SK-N-SH treated with all-trans-retinoic acid at 6 μM for 48 hours (cell line): ENCODE results near the gene SSBP2.

Source experiments
- ATAC-seq: fragments of 200-7000 bp; cut with Tn5 transposase; 3 replicates; pipeline ENCODE4 v1.9.1; 2020; ENCODE audit warnings: mild to moderate bottlenecking, moderate library complexity
- ARNTL ChIP-seq: fragments of 450-650 bp; formaldehyde crosslinking; IDR thresholded peaks from 2 replicates; pipeline ENCODE4 v1.5.0; 2020; ENCODE audit warnings: low read depth, mild to moderate bottlenecking, moderate library complexity, borderline replicate concordance
- BACH2 ChIP-seq: fragments of 250-450 bp; sonication (Bioruptor Pico); IDR thresholded peaks from 2 replicates; pipeline ENCODE4 v1.9.0; 2021; ENCODE audit warnings: mild to moderate bottlenecking, borderline replicate concordance
- CSDC2 ChIP-seq: fragments of 250-450 bp; sonication (Bioruptor Pico); IDR thresholded peaks from 2 replicates; pipeline ENCODE4 v1.5.0; 2020; ENCODE audit warnings: mild to moderate bottlenecking, moderate library complexity
- ESRRG ChIP-seq: fragments of 250-450 bp; sonication (Bioruptor Pico); IDR thresholded peaks from 2 replicates; pipeline ENCODE4 v1.6.1; 2021; ENCODE audit warnings: mild to moderate bottlenecking
- GLIS3 ChIP-seq: fragments of 250-450 bp; sonication (Bioruptor Pico); IDR thresholded peaks from 2 replicates; pipeline ENCODE4 v1.5.0; 2020; ENCODE audit warnings: mild to moderate bottlenecking, moderate library complexity
- ISL1 ChIP-seq: fragments of 250-450 bp; sonication (Bioruptor Pico); IDR thresholded peaks from 2 replicates; pipeline ENCODE4 v2.1.2; 2022; ENCODE audit warnings: mild to moderate bottlenecking, moderate library complexity
- OSR1 ChIP-seq: fragments of 250-450 bp; sonication (Bioruptor Pico); IDR thresholded peaks from 2 replicates; pipeline ENCODE4 v1.8.0; 2022; ENCODE audit warnings: moderate library complexity, mild to moderate bottlenecking, inconsistent platforms
- PATZ1 ChIP-seq: fragments of 250-450 bp; sonication (Bioruptor Pico); IDR thresholded peaks from 2 replicates; pipeline ENCODE4 v1.8.0; 2020; ENCODE audit warnings: mild to moderate bottlenecking, moderate library complexity, borderline replicate concordance
- POU6F1 ChIP-seq: fragments of 250-450 bp; sonication (Bioruptor Pico); IDR thresholded peaks from 2 replicates; pipeline ENCODE4 v1.8.0; 2021; ENCODE audit warnings: low read depth, mild to moderate bottlenecking, moderate library complexity, borderline replicate concordance
- PPARA ChIP-seq: fragments of 250-450 bp; sonication (Bioruptor Pico); IDR thresholded peaks from 2 replicates; pipeline ENCODE4 v1.5.0; 2020; ENCODE audit warnings: mild to moderate bottlenecking, borderline replicate concordance
- RARB ChIP-seq: fragments of 250-450 bp; sonication (Bioruptor Pico); IDR thresholded peaks from 2 replicates; pipeline ENCODE4 v1.8.0; 2021; ENCODE audit warnings: mild to moderate bottlenecking, moderate library complexity
- SNAI2 ChIP-seq: fragments of 250-450 bp; sonication (Bioruptor Pico); IDR thresholded peaks from 2 replicates; pipeline ENCODE4 v1.5.0; 2020; ENCODE audit warnings: mild to moderate bottlenecking, moderate library complexity
- TCF4 ChIP-seq: fragments of 250-450 bp; sonication (Bioruptor Pico); IDR thresholded peaks from 2 replicates; pipeline ENCODE4 v1.8.0; 2021; ENCODE audit warnings: mild to moderate bottlenecking, moderate library complexity, borderline replicate concordance
- TOX ChIP-seq: fragments of 250-450 bp; sonication (Bioruptor Pico); IDR thresholded peaks from 2 replicates; pipeline ENCODE4 v1.8.0; 2021; ENCODE audit warnings: mild to moderate bottlenecking, moderate library complexity, borderline replicate concordance
- TSHZ2 ChIP-seq: fragments of 250-450 bp; sonication (Bioruptor Pico); IDR thresholded peaks from 2 replicates; pipeline ENCODE4 v1.5.0; 2020; ENCODE audit warnings: mild to moderate bottlenecking, moderate library complexity
- ZC3H10 ChIP-seq: fragments of 250-450 bp; sonication (Bioruptor Pico); IDR thresholded peaks from 2 replicates; pipeline ENCODE4 v1.5.1; 2021; ENCODE audit warnings: mild to moderate bottlenecking, moderate library complexity
- ZFP3 ChIP-seq: fragments of 250-450 bp; sonication (Bioruptor Pico); IDR thresholded peaks from 2 replicates; pipeline ENCODE4 v1.5.0; 2020; ENCODE audit warnings: mild to moderate bottlenecking, moderate library complexity
- ZFP30 ChIP-seq: fragments of 450-650 bp; formaldehyde crosslinking; IDR thresholded peaks from 2 replicates; pipeline ENCODE4 v1.5.0; 2022; ENCODE audit warnings: mild to moderate bottlenecking, moderate library complexity
- ZNF565 ChIP-seq: fragments of 450-650 bp; formaldehyde crosslinking; conservative IDR thresholded peaks from 2 replicates; pipeline ENCODE4 v1.5.0; 2020; ENCODE audit warnings: low read depth, mild to moderate bottlenecking, moderate library complexity
- ZNF70 ChIP-seq: fragments of 450-650 bp; formaldehyde crosslinking; IDR thresholded peaks from 2 replicates; pipeline ENCODE4 v1.5.0; 2020; ENCODE audit warnings: mild to moderate bottlenecking, moderate library complexity
- ZNF8 ChIP-seq: fragments of 450-650 bp; formaldehyde crosslinking; IDR thresholded peaks from 2 replicates; pipeline ENCODE4 v1.5.0; 2020; ENCODE audit warnings: mild to moderate bottlenecking, moderate library complexity
- TF ChIP-seq, protein P1 (sequence below): fragments of 250-450 bp; sonication (Bioruptor Pico); IDR thresholded peaks from 2 replicates; pipeline ENCODE4 v1.5.1; 2020; ENCODE audit warnings: low read depth, mild to moderate bottlenecking, moderate library complexity
- TF ChIP-seq, protein P2 (sequence below): fragments of 250-450 bp; sonication (Bioruptor Pico); IDR thresholded peaks from 2 replicates; pipeline ENCODE4 v1.5.1; 2021; ENCODE audit warnings: mild to moderate bottlenecking, moderate library complexity

The SSBP2 gene

DNA sequence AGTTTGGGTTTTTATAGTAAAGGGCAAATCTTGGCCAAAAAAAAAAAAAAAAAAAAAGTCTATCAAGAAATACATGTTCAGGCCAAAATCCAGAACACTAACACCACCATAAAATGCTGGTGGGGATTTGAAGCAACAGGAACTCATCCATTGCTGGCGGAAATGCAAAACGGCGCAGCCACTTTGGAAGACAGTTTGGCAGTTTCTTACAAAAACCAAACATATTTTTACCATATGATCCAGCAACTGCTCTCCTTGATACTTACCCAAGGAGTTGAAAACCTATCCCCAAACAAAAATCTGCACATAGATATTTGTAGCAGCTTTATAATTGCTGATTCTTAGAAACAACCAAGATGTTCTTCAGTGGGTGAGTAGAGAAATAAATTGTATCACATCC, 203.9 kb downstream of the SSBP2 start:
- TF ChIP-seq ISL1 (CRISPR knock-in tag): no peak
- TF ChIP-seq ARNTL (CRISPR knock-in tag): no peak
- TF ChIP-seq POU6F1: no peak
- TF ChIP-seq ZNF565: no peak
- TF ChIP-seq, all 23 proteins: peak for 0
- ATAC-seq: no peak

DNA sequence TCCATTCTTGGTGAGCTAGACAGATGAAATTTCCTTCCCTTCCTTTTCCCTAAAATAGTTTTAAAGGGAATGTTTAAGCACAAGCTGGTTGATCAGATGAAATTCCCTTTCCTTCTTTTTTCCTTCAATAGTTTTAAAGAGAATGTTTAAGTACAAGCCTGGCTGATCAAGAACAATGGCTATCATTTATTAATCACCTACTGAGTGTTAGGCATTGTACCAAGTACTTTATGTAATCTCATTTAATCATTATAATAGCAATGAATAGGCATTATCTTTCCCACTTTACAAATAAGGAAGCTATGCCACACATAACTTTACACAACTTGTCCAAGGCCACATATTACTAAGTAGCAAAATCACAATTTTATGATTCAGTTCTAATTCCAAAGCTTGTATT, 205.0 kb downstream of the SSBP2 start:
- TF ChIP-seq ESRRG (no peak), SNAI2 (CRISPR knock-in tag) (no peak), ZFP3 (no peak), ZFP30 (CRISPR knock-in tag) (no peak), TOX (CRISPR knock-in tag) (no peak)
- ATAC-seq: no peak

GRCh38 chr5:81544351-81545018, 206.4 kb downstream of the SSBP2 start:
- TF ChIP-seq POU6F1 (no peak), ZNF70 (CRISPR knock-in tag) (no peak), ZNF565 (no peak), OSR1 (no peak), TCF4 (no peak), ZC3H10 (CRISPR knock-in tag) (no peak), CSDC2 (CRISPR knock-in tag) (no peak), ISL1 (CRISPR knock-in tag) (no peak), GLIS3 (CRISPR knock-in tag) (no peak), PATZ1 (CRISPR knock-in tag) (no peak), ZNF8 (CRISPR knock-in tag) (no peak), ESRRG (no peak)
- TF ChIP-seq, protein P1, sequence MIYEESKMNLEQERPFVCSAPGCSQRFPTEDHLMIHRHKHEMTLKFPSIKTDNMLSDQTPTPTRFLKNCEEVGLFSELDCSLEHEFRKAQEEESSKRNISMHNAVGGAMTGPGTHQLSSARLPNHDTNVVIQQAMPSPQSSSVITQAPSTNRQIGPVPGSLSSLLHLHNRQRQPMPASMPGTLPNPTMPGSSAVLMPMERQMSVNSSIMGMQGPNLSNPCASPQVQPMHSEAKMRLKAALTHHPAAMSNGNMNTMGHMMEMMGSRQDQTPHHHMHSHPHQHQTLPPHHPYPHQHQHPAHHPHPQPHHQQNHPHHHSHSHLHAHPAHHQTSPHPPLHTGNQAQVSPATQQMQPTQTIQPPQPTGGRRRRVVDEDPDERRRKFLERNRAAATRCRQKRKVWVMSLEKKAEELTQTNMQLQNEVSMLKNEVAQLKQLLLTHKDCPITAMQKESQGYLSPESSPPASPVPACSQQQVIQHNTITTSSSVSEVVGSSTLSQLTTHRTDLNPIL (CRISPR knock-in tag): no peak
- ATAC-seq: no peak

- no peak for TF ChIP-seq BACH2
- no peak for TF ChIP-seq GLIS3 (CRISPR knock-in tag)
- TF ChIP-seq ESRRG: no peak
- no peak for TF ChIP-seq OSR1
- TF ChIP-seq, protein P1 (CRISPR knock-in tag): no peak
- TF ChIP-seq, protein P2, sequence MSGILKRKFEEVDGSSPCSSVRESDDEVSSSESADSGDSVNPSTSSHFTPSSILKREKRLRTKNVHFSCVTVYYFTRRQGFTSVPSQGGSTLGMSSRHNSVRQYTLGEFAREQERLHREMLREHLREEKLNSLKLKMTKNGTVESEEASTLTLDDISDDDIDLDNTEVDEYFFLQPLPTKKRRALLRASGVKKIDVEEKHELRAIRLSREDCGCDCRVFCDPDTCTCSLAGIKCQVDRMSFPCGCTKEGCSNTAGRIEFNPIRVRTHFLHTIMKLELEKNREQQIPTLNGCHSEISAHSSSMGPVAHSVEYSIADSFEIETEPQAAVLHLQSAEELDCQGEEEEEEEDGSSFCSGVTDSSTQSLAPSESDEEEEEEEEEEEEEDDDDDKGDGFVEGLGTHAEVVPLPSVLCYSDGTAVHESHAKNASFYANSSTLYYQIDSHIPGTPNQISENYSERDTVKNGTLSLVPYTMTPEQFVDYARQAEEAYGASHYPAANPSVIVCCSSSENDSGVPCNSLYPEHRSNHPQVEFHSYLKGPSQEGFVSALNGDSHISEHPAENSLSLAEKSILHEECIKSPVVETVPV (CRISPR knock-in tag): no peak
- TF ChIP-seq PPARA (CRISPR knock-in tag): no peak
- no peak for TF ChIP-seq ZFP30 (CRISPR knock-in tag)
- no peak for TF ChIP-seq ZNF8 (CRISPR knock-in tag)
- TF ChIP-seq POU6F1: no peak
- TF ChIP-seq TSHZ2 (CRISPR knock-in tag): no peak
- TF ChIP-seq RARB (CRISPR knock-in tag): no peak
- no peak for ATAC-seq
Observed at GRCh38 chr5:81542242-81542641, 208.7 kb downstream of the SSBP2 start.
